ENCODE data around the gene CYB5RL. TPM values are rescaled to one million over a fixed set of nuclear protein-coding genes. Genes with fewer than 3 reads are reported as not detected.

CYB5RL gene
- total and polyA plus RNA-seq, 12 donors, result 2.7 to 21.6 (median 10.3) TPM

GRCh38 chr1:54165146-54165545 lies 34.7 kb downstream of the CYB5RL start:
- TF ChIP-seq POLR2A (IDR thresholded peaks at IDR 0.05), result no peak
- no peak for TF ChIP-seq CTCF (IDR thresholded peaks at IDR 0.05)

GRCh38 chr1:54163573-54163972 lies 36.3 kb downstream of the CYB5RL start:
- Histone ChIP-seq H3K27me3 (no peaks in the 10 kb centered on the region), H3K36me3 (replicated peaks in 1 of 2) (no peaks in the 10 kb centered on the region), H3K9me3 (replicated peaks in 1 of 3) (no peaks in the 10 kb centered on the region), H3K4me1 (replicated peaks in 1 of 2) (no peaks in the 10 kb centered on the region), H3K4me3 (no peak overlapping the region), H3K27ac (no peak overlapping the region)
- intact Hi-C loops (cut with DNase I), result no loop called here
- 85 to 91% (median 88%) methylated on average over 5 of the region's 5 CpGs for WGBS, 4 donors
- no peak for TF ChIP-seq POLR2A (IDR thresholded peaks at IDR 0.05)
- DNase-seq, result no peak

More at GRCh38 chr1:54165146-54165545, 34.7 kb downstream of the CYB5RL start:
- Histone ChIP-seq H3K4me3 (no peak overlapping the region), H3K27ac (no peak overlapping the region), H3K27me3 (no peaks in the 10 kb centered on the region), H3K36me3 (replicated peaks in 1 of 2) (no peaks in the 10 kb centered on the region), H3K4me1 (replicated peaks in 1 of 2) (no peaks in the 10 kb centered on the region), H3K9me3 (replicated peaks in 1 of 3) (no peaks in the 10 kb centered on the region)
- WGBS, 4 donors, result 92 to 96% (median 94%) methylated on average over 10 to 15 of the region's 15 CpGs
- intact Hi-C loops (cut with DNase I), result no loop called here
- no peak for DNase-seq

- TF ChIP-seq POLR2A (IDR thresholded peaks at IDR 0.05) (no peak), CTCF (IDR thresholded peaks at IDR 0.05) (no peak)
- intact Hi-C loops (cut with DNase I), result no loop called here
- Histone ChIP-seq H3K36me3 (replicated peaks in 1 of 2) (no peaks in the 10 kb centered on the region), H3K27ac (no peak overlapping the region), H3K4me3 (no peak overlapping the region), H3K27me3 (no peaks in the 10 kb centered on the region), H3K4me1 (replicated peaks in 1 of 2) (no peaks in the 10 kb centered on the region), H3K9me3 (replicated peaks in 1 of 3) (no peaks in the 10 kb centered on the region)
- no peak for DNase-seq
- WGBS, 4 donors, result 67 to 90% (median 86%) methylated on average over 1 to 3 of the region's 3 CpGs
These were observed 36.8 kb downstream of the CYB5RL start for GRCh38 chr1:54163051-54163450.

- Histone ChIP-seq H3K9me3 (replicated peaks in 1 of 3) (no peaks in the 10 kb centered on the region), H3K27ac (no peak overlapping the region), H3K4me1 (replicated peaks in 1 of 2) (no peaks in the 10 kb centered on the region), H3K27me3 (no peaks in the 10 kb centered on the region), H3K4me3 (no peak overlapping the region), H3K36me3 (replicated peaks in 1 of 2) (no peaks in the 10 kb centered on the region)
- TF ChIP-seq CTCF (IDR thresholded peaks at IDR 0.05), result no peak
- TF ChIP-seq POLR2A (IDR thresholded peaks at IDR 0.05), result no peak
- WGBS, 4 donors, result 75 to 82% (median 79%) methylated on average over 5 to 6 of the region's 6 CpGs
- DNase-seq, result peak in 1 of 7 donors; percentile 10
- intact Hi-C loops (cut with DNase I), result no loop called here
These were observed 38.2 kb downstream of the CYB5RL start for GRCh38 chr1:54161495-54162168.

GRCh38 chr1:54160351-54160750 lies 39.5 kb downstream of the CYB5RL start:
- DNase-seq, result no peak
- H3K36me3 ChIP-seq (replicated peaks in 1 of 2), result no peaks in the 10 kb centered on the region
- H3K27ac ChIP-seq, result no peak overlapping the region
- H3K27me3 ChIP-seq, result no peaks in the 10 kb centered on the region
- H3K9me3 ChIP-seq (replicated peaks in 1 of 3), result no peaks in the 10 kb centered on the region
- no peak overlapping the region for H3K4me3 ChIP-seq
- intact Hi-C loops (cut with DNase I), result no loop called here
- 43 to 75% (median 57%) methylated on average over 3 of the region's 3 CpGs for WGBS, 4 donors
- TF ChIP-seq CTCF (IDR thresholded peaks at IDR 0.05) (no peak), POLR2A (IDR thresholded peaks at IDR 0.05) (no peak)
- no peaks in the 10 kb centered on the region for H3K4me1 ChIP-seq (replicated peaks in 1 of 2)
